Osteocyte (in vitro differentiated cells): ENCODE data around the gene SCMH1. TPM values are rescaled to one million over a fixed set of nuclear protein-coding genes. Genes with fewer than 3 reads are reported as not detected.

Experiments
- DNase-seq: peaks from one replicate; pipeline ENCODE4 v3.0.0; 2021; ENCODE audit warnings: mixed read lengths; ENCODE audit not compliant: unreplicated experiment; ENCODE audit errors: extremely low spot score
- H3K27ac Mint-ChIP-seq: one replicate; pipeline ENCODE4 v1.8.0; 2021; ENCODE audit warnings: mild to moderate bottlenecking, mixed read lengths; ENCODE audit not compliant: unreplicated experiment
- H3K27me3 Mint-ChIP-seq: one replicate; pipeline ENCODE4 v1.8.0; 2021; ENCODE audit warnings: mixed read lengths; ENCODE audit not compliant: unreplicated experiment
- H3K36me3 Mint-ChIP-seq: one replicate; pipeline ENCODE4 v1.8.0; 2021; ENCODE audit warnings: mixed read lengths; ENCODE audit not compliant: unreplicated experiment
- H3K4me1 Mint-ChIP-seq: one replicate; pipeline ENCODE4 v1.8.0; 2021; ENCODE audit warnings: mixed read lengths; ENCODE audit not compliant: unreplicated experiment
- H3K4me3 Mint-ChIP-seq: one replicate; pipeline ENCODE4 v1.8.0; 2021; ENCODE audit warnings: mild to moderate bottlenecking, moderate library complexity, mixed read lengths; ENCODE audit not compliant: unreplicated experiment
- H3K9me3 Mint-ChIP-seq: one replicate; pipeline ENCODE4 v1.8.0; 2021; ENCODE audit warnings: mixed read lengths; ENCODE audit not compliant: unreplicated experiment
- total RNA-seq: library from RNA; stranded (reverse); gene quantifications from 2 replicates; pipeline ENCODE4 v1.2.1, GENCODE V29; 2021
- TF ChIP-seq, protein P1 (sequence below): fragments of 200-600 bp; sonication (generic); IDR thresholded peaks from 2 replicates; pipeline ENCODE4 v1.5.0; 2021; ENCODE audit warnings: antibody characterized with exemption, mild to moderate bottlenecking, moderate library complexity

Gene SCMH1
- total RNA-seq, 1 donor from 2014 or later = 37.5 TPM

DNA sequence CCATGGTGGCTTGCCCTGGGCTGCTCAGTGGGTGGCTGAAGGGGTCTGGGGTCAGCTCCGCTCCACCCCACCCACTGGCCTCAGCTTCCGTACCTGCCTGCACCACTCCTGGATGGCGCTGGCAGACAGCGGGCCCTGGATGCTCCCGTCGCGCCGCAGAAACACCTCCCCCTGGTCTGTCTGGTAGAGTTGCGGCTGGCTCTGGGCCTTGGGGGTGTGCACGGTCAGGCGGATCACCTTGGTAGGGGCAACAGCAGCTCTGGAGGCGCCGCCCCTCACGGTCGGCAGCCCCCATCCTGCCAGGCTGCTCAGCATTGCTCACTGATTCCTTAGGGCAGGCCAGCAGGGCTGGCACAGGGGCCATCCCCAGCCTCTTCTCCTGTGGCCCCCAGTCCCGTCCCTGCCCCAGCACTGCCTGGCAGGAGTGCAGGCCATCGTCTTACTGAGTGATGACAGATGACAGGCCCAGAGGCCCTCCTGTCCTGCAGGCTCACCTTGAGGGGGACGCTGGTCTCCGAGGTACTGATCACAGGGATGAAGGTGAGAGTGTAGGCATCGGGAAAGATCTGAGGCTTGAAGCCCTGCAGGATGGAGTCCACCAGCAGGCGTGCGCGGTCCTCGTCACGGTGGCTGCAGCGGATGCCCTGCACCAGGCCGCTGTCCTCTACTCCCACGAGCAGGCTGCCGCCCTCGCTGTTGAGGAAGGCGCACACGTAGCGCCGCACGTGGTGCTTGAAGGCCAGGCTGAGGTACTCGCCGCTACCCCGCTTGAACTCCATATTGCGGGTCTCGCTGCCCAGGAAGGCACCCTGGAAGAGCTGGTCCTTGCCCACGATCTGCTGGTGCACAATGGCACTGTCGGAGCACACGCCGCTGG lies 224.7 kb downstream of the SCMH1 start:
- no peaks in the 10 kb centered on the region for H3K9me3 Mint-ChIP-seq
- no peak overlapping the region for H3K27ac Mint-ChIP-seq
- TF ChIP-seq, protein P1, sequence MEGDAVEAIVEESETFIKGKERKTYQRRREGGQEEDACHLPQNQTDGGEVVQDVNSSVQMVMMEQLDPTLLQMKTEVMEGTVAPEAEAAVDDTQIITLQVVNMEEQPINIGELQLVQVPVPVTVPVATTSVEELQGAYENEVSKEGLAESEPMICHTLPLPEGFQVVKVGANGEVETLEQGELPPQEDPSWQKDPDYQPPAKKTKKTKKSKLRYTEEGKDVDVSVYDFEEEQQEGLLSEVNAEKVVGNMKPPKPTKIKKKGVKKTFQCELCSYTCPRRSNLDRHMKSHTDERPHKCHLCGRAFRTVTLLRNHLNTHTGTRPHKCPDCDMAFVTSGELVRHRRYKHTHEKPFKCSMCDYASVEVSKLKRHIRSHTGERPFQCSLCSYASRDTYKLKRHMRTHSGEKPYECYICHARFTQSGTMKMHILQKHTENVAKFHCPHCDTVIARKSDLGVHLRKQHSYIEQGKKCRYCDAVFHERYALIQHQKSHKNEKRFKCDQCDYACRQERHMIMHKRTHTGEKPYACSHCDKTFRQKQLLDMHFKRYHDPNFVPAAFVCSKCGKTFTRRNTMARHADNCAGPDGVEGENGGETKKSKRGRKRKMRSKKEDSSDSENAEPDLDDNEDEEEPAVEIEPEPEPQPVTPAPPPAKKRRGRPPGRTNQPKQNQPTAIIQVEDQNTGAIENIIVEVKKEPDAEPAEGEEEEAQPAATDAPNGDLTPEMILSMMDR = no peak
- peaks cover 6% of the 10 kb centered on the region for H3K36me3 Mint-ChIP-seq
- no peaks in the 10 kb centered on the region for H3K27me3 Mint-ChIP-seq
- no peak for DNase-seq
- peaks cover 8% of the 10 kb centered on the region for H3K4me1 Mint-ChIP-seq
- H3K4me3 Mint-ChIP-seq = no peak overlapping the region

DNA sequence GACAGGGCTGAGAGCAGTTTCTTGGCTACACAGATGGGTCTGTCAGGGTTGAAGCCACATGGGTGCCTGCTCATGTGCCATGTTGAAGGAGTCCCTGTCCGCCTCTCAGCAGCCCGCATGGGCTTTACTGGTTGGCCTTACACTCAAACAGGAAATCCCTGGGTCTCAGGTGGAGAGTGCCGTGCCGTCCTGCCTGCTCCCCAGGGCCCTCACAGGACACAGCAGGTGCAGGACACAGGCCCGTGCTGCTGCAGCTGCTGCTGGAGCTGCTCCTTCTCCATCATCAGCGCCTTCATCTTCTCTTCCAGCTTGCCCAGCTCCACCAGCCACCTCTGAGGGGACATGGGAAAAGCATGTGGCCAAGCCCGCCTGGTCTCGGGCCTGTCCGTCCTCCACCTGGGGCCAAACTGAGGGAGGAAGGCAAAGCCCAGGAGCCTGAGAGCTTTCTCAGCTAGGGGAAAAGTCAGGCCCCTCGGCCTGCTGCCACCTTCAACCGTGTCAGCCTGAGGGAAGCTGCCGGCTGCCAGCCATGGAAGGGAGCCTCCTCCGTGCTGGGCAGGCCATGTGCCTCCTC lies 226.1 kb downstream of the SCMH1 start:
- no peak overlapping the region for H3K4me3 Mint-ChIP-seq
- peaks cover 8% of the 10 kb centered on the region for H3K36me3 Mint-ChIP-seq
- no peaks in the 10 kb centered on the region for H3K9me3 Mint-ChIP-seq
- peaks cover 6% of the 10 kb centered on the region for H3K4me1 Mint-ChIP-seq
- no peak overlapping the region for H3K27ac Mint-ChIP-seq
- DNase-seq = no peak
- TF ChIP-seq, protein P1 = no peak
- H3K27me3 Mint-ChIP-seq = no peaks in the 10 kb centered on the region

DNA sequence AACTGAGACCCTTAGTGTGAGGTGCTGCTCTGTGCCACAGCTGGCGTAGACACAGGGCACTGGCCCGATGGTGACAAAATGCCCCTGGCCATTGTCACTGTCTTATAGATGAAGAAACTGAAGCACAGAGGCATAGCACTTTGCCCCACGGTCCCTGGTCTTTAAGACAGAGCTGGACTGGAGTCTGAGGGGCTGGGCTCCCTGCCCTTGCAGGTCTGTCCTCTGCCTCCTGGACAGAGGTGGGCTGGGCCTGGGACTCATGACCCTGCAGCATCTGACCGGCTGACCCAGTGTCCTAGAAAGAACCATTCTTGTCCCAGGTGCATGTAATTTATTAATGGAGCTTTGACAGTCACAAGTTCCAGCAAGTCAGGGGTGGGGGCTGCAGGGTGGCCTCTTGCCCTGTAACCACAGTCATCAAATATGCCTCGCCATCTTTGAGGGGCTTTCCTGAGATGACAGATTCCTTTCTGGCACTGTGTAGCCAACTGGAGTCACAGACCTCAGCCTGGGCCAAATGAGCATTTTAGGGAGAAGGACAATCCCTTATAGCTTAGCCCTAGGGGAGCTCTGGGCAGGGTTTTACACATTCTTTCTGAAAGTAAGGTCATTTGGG lies 226.7 kb downstream of the SCMH1 start:
- Mint-ChIP-seq H3K27me3 (no peaks in the 10 kb centered on the region), H3K4me3 (no peak overlapping the region), H3K9me3 (no peaks in the 10 kb centered on the region), H3K36me3 (peaks cover 8% of the 10 kb centered on the region), H3K27ac (no peak overlapping the region), H3K4me1 (no peaks in the 10 kb centered on the region)
- no peak for DNase-seq
- TF ChIP-seq, protein P1 = no peak

DNA sequence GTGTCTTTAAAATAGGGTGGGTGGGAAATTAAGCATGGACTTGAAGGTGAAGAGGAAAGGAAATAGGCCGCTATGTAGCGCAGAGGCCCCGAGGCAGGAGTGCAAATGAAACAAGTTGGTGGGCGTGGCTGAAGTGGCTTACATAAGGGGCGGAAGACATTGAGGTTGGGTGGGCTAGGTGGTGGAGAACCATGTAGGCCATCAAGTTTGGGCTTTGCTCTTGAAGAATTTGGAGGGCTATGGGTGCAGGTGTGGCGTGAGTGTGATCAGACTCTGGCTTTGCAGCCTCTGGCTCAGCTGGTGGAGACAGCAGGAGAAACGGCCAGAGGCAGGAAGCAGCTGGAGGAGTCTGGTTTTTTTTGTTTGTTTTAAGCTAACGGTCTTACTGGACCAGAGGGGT lies 227.2 kb downstream of the SCMH1 start:
- H3K27ac Mint-ChIP-seq = no peak overlapping the region
- no peaks in the 10 kb centered on the region for H3K4me1 Mint-ChIP-seq
- TF ChIP-seq, protein P1 = no peak
- DNase-seq = no peak
- no peaks in the 10 kb centered on the region for H3K9me3 Mint-ChIP-seq
- no peaks in the 10 kb centered on the region for H3K27me3 Mint-ChIP-seq
- H3K4me3 Mint-ChIP-seq = no peak overlapping the region
- peaks cover 13% of the 10 kb centered on the region for H3K36me3 Mint-ChIP-seq

DNA sequence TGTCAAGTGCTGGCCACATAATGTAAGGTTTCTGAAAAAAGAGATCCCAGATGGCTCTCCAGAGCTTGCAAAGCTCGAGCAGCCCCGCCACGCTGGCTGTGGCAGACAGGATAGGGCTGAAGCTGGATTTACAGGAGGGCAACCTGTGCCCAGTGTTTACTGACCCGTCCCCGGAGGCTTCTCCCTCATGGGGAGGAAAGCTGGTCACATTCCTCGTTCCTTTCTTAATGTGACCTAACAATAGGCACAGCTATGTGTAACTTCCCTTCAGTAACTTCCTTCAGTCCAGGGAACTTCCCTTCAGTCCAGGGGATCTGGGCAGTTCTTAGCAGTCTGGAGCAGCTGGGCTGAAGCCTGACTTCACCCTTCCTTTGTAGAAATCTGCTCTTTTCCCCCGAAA lies 228.3 kb downstream of the SCMH1 start:
- H3K4me3 Mint-ChIP-seq = no peak overlapping the region
- no peaks in the 10 kb centered on the region for H3K9me3 Mint-ChIP-seq
- no peak overlapping the region for H3K27ac Mint-ChIP-seq
- no peaks in the 10 kb centered on the region for H3K4me1 Mint-ChIP-seq
- TF ChIP-seq, protein P1 = no peak
- H3K27me3 Mint-ChIP-seq = no peaks in the 10 kb centered on the region
- DNase-seq = no peak
- peaks cover 23% of the 10 kb centered on the region for H3K36me3 Mint-ChIP-seq
